Keratinocyte (primary cell): ENCODE measurements around the gene SCAP.

ENCODE experiments used
- EZH2 ChIP-seq: IDR thresholded peaks from one replicate; pipeline ENCODE4 v1.6.1; 2012; ENCODE audit warnings: inconsistent platforms, mild to moderate bottlenecking, low read length, moderate library complexity
- TF ChIP-seq, protein P1 (sequence below), 3 experiments: IDR thresholded peaks in 1 of 3; conservative IDR thresholded peaks in 1 of 3; optimal IDR thresholded peaks in 1 of 3; 2 replicates in 2 of 3; 3 replicates in 1 of 3; pipeline versions ENCODE3 to v1.5.1; 2011; ENCODE audit warnings: low read length in 3 of 3, mild to moderate bottlenecking in 3 of 3, moderate library complexity in 2 of 3, control low read depth in 1 of 3, inconsistent platforms in 1 of 3; ENCODE audit not compliant: insufficient read depth in 2 of 3; ENCODE audit errors: extremely low read depth in 1 of 3

- TF ChIP-seq, protein P1, sequence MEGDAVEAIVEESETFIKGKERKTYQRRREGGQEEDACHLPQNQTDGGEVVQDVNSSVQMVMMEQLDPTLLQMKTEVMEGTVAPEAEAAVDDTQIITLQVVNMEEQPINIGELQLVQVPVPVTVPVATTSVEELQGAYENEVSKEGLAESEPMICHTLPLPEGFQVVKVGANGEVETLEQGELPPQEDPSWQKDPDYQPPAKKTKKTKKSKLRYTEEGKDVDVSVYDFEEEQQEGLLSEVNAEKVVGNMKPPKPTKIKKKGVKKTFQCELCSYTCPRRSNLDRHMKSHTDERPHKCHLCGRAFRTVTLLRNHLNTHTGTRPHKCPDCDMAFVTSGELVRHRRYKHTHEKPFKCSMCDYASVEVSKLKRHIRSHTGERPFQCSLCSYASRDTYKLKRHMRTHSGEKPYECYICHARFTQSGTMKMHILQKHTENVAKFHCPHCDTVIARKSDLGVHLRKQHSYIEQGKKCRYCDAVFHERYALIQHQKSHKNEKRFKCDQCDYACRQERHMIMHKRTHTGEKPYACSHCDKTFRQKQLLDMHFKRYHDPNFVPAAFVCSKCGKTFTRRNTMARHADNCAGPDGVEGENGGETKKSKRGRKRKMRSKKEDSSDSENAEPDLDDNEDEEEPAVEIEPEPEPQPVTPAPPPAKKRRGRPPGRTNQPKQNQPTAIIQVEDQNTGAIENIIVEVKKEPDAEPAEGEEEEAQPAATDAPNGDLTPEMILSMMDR (optimal IDR thresholded peaks at IDR 0.05 in 1 of 3, IDR thresholded peaks at IDR 0.05 in 1 of 3, conservative IDR thresholded peaks at IDR 0.05 in 1 of 3; ENCODE audit: extremely low read depth in 1 of 3, insufficient read depth in 2 of 3, low read length in 3 of 3) = no peak
- TF ChIP-seq EZH2 = no peak
Observed at GRCh38 chr3:47425383-47425778, 50.4 kb downstream of the SCAP start.
